GM12865 (cell line): ENCODE measurements around the gene INTS15.

Source experiments
- DNase-seq: peaks from one replicate; pipeline ENCODE4 v3.0.0; 2010; ENCODE audit warnings: low read depth
- H3K4me3 ChIP-seq: 2 replicates; pipeline ENCODE4 v1.5.1; 2011; ENCODE audit warnings: mild to moderate bottlenecking, low read depth, low read length, control low read depth
- CTCF ChIP-seq: IDR thresholded peaks from 2 replicates; pipeline ENCODE4 v1.5.1; 2011; ENCODE audit warnings: low read length, control low read depth, low read depth, inconsistent platforms; ENCODE audit not compliant: insufficient read depth; ENCODE audit errors: missing control alignments

INTS15 gene

DNA sequence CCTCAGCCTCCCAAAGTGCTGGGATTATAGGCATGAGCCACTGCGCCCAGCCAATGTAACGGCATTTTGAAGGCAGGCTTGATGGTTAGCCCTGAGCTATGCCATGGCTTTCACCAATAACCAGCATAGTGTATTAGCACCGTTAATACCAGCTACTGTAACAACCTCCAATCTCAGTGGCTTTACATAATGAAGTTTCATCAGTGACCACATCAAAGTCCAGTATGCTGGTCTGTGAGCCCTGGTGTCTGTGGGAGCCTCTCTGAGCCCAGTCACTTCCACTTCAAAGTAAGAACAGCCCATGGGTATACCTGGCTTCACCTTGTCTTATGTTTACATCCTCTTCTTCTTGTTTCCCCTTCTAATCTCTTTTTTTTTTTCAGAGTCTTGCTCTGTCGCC, 24.2 kb upstream of the INTS15 start:
- no peak for TF ChIP-seq CTCF
- no peak overlapping the region for H3K4me3 ChIP-seq
- DNase-seq = no peak

DNA sequence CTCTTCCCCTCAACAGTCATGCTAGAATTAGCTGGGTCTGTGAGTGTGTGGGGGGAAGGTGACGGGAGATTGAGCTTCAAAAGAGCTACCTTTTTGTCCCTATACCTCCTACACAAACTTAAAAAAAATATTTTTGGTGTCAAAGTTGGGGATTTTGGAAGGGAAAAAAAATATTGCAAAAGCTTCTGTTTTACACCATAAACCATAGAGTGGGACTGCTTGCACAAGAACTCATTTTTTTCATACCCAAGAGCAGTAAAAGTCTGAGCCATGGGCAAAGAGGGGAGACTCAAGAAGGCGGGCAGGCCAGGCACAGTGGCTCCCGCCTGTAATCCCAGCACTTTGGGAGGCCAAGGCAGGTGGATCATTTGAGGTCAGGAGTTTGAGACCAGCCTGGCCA, 21.9 kb upstream of the INTS15 start:
- TF ChIP-seq CTCF = no peak
- no peak overlapping the region for H3K4me3 ChIP-seq
- DNase-seq = no peak

DNA sequence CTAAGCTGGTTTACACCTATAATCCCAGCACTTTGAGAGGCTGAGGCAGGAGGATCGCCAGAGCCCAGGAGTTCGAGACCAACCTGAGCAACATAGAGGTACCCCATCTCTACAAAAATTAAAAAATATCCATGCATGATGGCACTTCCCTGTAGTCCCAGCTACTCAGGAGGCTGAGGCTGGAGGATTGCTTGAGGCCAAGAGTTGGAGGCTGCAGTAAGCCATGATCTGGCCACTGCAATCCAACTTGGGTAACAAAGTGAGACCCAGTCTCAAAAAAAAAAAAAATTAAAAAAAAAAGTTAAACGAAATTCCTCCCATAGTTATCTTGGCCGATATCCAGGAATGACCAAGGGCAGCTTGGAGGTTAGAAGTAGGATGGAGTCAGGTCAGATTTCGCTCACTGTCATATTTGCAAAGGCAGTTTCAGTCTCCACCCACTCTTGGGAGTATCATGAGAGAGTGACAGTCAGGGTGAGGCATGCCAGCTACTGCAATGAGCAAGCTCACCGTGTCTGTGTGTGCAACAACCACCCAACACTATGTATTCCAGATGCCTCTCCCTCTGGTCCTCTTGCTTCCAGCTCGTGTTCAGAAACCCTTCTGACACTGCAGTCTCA, 18.6 kb upstream of the INTS15 start:
- TF ChIP-seq CTCF = no peak
- H3K4me3 ChIP-seq = no peak overlapping the region
- DNase-seq = peak; percentile 42

DNA sequence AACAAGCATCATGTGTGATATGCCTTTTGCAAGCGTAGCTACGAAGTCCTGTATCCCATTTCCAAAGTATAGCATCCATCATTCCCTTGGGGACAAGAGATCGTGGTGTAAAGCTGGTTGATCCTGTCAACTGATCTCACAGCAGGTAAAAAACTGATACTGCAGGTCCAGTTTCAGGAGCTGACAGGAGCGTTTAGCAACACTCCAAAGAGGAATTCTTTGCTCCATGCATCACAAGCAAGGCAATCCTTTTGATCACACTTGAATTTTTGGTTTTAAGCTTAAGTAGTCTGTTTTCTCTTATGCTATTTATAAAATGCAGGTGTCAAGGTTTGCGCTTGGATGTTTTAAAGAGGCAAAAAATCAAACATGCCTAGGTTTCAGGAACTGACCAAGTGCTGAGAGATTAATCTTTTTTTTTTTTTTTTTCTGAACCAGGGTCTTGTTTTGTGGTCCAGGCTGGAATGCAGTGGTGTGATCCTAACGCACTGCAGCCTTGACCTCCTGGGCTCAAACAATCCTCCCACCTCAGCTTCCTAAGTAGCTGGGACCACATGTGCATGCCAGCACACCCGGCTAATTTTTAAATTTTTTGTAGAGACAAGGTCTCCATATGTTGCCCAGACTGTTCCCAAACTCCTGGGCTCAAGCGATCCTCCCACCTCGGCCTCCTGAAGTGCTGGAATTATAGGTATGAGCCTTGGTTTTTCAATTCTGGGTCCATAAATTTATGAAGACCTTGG, 14.4 kb upstream of the INTS15 start:
- TF ChIP-seq CTCF = no peak
- DNase-seq = no peak
- H3K4me3 ChIP-seq = no peak overlapping the region

DNA sequence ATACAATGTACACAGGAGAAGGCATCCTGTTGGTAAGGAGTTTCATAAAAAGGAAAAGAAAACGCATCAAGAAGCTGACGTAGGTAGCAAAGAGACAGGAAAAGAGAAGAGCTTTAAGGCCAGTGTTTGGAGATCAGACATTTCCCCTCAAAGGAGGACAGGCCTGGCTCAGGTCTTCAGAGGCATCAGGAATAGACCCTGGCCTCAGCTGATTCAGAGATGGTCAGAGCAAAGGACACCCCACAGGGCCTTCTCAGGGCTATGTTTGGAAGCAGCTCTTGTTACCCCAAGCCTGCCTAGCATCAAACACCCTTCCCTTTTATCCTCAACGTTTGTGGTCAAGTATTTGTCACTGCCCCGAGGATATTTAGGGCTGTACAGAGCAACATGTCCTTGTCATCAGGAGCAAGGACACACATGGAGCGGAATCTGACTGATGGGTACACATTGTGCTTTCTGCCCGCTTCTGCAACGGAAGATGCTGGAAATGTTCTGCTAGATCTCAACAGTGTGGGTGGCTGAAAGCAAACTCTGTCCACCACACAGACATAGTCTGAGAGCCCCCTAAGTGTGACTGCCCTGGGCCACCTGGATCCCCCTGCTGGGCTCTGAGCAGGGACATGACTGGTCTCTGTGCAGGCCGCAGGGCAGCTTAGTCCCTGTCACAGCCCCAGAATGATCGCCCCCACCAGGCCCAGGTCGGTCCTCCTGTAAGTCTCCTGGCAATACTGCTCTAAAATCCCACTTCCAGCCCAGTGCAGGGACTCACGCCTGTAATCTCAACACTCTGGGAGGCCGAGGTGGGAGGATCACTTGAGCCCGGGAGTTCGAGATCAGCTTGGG, 13.6 kb upstream of the INTS15 start:
- DNase-seq = peak; percentile 48
- TF ChIP-seq CTCF = no peak
- peak overlapping the region; percentile 83 for H3K4me3 ChIP-seq

DNA sequence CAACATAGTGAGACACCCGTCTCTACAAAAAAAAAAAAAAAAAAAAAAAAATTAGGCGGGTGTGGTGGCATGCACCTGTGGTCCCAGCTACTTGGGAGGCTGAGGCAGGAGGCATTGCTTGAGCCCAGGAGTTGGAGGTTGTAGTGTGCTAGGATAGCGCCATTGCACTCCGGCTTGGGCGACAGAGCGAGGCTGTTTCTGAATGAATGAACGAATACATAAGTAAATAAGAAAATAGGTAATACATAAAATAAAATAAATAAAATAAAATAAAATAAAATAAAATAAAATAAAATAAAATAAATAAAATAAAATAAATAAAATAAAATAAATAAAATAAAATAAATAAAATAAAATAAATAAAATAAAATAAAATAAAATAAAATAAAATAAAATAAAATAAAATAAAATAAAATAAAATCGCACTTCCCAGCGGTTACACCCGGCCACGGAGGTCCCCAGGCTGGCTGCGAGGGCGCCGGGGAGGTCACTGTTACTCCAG, 12.9 kb upstream of the INTS15 start:
- peak overlapping the region; percentile 83 for H3K4me3 ChIP-seq
- peak; percentile 36 for DNase-seq
